HG03520 (cell line): ENCODE results near the gene NAA80.
A peak's percentile ranks its signal among the peaks of the same experiment; 100 is the strongest.

Experiments used
- ATAC-seq: cut with Tn5 transposase; IDR thresholded peaks from one replicate; pipeline ENCODE4 v1.9.1; 2021; ENCODE audit warnings: mild to moderate bottlenecking, moderate library complexity; ENCODE audit not compliant: unreplicated experiment

Gene NAA80

DNA sequence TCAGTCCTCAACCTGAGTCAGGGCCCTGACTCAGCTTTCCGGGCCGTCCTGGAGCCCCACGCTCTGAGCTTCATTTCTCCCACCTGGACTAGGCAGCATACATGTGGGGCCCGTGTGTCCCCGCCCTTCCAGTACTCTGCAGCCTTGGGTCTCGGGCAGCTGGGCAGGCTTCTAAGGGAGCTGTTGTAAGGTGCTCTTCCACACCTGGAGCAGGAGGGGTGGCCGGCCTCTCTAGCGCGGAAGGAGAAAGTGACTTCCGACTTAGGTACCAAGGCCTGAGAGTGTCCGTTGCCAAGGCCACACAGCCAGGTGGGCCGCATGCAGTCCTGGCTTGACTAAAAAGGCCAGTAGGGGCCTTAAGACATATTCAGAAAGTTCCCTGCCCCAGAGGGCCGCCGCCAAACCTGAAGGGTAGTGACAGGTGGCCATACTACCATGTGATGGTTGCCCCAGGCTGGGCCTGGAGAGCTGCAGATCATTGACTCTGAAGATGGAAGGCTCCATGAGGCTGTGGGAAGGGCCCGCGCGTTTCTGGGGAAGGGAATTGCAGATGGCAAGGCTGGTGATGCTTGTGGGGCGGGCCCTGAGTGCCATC lies 39.7 kb downstream of the NAA80 start:
- no peak for ATAC-seq

DNA sequence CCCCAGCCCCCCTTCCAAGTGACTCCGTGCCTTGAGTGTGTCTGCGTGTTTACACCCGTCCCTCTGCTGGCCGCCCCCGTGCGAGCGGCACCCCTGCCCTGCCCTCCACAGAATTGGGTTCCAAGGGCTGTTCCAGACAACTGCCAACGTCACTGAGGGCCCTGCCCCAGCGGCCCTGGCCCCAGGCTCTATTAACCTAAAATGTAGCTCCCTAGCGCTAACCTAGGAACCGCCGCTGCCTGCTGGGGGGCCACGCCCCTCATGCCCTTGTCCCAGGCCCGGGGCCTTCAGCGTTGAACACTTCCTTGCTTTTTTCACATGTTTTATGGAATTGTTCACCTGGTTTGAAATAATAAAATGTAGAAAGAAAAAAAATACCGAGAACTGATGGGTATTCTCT lies 40.2 kb downstream of the NAA80 start:
- no peak for ATAC-seq

DNA sequence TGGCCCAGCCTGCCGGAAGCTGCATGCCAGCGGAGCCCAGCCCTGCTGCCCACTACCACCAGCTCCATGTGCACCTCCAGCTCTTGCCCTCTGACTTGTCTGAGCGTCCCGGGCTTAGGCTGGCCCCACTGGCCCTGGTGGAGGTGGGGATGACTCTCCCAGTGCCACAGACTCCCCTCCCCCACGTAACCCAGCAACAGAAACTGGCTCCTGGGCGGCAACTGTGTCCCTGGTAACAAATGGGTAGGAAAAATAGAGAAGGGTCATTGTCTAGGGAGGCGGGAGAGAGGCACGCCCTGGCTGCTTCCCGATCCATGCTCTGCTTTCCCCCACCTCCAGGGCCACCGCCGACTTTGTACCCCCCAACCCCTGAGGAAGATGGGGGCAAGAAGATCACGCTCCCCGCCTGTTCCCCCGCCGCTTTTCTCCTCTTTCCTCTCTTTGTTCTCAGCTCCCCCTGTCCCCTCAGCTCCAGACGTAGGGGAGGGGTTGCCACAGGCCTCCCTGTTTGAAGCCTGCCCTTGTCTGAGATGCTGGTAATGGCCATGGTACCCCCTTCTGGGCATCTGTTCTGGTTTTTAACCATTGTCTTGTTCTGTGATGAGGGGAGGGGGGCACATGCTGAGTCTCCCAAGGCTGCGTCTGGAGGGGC lies 41.0 kb downstream of the NAA80 start:
- ATAC-seq: no peak

DNA sequence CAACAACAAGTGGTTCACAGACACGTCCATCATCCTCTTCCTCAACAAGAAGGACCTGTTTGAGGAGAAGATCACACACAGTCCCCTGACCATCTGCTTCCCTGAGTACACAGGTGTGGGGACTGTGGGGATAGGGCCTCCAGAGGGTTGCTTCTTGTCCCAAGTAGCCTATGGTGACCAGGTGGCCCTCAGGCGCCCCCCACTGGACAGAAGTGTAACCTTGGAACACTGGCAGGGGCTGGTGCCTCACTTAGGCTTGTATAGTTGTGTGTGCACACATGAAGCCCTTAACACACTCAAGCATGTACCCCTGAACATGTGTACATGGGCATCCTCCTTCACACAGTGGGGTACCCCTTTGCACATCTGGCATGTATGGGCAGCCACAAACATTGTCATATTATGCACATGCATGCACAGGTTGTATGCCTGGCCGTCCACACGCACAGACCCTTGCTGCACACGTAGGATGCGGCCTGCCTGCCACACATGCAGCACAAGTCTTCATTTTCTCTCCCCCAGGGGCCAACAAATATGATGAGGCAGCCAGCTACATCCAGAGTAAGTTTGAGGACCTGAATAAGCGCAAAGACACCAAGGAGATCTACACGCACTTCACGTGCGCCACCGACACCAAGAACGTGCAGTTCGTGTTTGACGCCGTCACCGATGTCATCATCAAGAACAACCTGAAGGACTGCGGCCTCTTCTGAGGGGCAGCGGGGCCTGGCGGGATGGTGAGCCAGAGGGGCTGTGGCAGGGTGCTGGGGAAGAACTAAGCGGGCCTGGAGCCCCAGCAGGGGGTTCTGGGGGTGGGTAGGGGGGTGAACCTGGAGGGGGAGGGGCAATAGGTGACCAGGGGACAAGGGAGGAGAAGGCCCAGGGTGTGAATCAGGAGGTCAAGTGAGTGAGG lies 42.0 kb downstream of the NAA80 start:
- no peak for ATAC-seq

DNA sequence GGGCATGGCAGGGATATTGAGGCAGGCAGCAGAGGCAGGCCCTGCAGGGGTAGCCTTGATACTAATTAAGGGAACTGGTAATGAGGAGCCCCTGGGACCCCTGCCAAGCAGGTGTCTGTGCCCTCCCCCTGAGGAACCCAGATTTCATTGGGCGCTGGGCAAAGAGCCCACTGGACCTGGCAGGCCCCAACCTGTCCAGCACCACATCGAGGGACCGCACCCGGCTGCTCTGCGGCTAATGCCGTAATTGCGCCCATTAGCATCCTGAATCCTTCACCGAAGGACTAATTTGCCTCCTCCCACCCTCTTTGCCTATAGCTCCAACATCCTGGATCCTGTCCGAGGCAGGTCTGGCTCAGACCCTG lies 44.0 kb downstream of the NAA80 start:
- no peak for ATAC-seq

DNA sequence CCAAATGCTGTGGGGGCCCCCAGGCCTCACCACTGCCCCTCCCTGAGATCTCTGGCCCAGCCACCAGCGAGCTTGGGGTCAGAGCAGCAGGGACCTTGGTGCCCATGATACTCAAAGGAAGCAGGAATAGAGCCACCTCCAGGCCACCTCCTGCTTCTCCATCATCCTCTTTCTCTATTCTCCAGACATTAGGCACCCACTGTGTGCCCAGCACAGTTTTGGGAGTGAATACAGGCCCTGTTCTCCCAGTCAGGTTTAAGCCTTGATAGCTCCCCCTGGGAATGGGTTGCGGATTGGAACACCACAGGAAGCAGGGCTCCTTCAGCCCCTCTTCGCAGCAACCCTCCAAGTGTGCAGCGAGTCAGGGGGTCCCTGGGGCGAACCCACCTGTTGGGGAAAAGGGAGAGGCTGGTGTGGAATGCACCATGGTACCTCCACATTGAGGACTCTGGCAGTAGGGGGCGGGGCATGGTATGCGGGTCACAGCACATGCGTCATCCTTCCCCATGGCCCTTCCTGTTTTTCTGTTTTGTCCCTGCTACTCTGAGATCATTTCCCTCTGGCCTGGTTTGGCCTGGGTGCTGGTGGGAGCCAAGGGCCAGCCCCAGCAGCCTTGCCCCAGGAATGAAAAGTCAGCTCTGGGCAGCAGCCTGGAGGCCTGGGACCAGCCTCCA lies 44.5 kb downstream of the NAA80 start:
- no peak for ATAC-seq

DNA sequence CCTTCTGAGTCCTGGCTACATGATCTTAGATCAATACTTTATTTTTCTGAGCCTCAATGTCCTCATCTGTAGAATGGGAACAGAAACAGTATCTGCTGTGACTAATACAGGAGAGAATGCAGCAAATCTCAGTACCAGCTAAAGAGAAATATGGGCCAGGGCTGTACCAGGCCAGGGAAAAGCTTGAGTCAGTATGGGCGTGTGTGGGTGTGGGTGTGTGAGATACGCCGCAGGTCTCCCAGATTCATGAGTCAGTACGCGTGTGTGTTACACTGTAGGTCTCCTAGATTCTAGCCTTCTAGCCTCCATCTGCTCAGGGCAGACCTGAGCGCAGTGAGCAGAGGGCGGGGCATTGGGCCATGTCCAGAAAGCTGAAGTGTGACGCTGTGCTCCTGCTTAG lies 48.0 kb downstream of the NAA80 start:
- no peak for ATAC-seq

DNA sequence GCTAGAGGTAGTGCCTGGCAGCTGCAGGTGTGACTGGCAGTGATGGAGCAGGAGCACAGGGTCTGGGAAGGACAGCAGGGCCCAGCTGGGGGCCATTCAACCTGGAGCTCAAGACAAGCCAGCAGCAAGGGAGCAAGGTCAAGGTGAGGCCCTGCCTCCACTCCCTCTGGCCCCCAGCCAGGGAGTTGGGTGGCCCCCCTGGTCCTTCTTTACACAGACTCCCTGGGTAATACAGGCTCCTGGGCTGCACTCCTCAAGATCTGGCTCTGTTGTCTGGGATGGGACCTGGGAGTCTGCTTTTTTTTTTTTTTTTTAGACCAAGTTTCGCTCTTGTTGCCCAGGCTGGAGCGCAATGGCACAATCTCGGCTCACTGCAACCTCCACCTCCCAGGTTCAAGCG lies 48.7 kb downstream of the NAA80 start:
- ATAC-seq: no peak

DNA sequence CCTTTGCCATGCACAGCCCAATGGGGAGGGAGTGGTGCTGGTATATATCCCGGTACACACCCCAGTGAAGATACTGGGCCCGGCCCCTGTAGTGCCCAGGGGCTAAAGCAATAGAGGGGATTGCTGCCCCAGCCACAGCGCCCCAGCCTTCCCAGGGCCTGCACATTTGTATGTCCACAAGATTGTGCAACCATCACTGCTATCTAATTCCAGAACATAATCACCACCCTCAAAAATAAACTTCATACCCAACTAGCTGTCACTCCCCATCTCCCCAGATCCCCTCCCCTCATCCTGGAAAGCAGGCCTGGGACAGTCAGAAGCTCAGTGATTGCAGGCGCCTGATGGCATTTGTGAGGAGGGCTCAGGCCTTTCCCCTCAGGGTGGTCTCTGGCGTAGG lies 49.7 kb downstream of the NAA80 start:
- no peak for ATAC-seq

DNA sequence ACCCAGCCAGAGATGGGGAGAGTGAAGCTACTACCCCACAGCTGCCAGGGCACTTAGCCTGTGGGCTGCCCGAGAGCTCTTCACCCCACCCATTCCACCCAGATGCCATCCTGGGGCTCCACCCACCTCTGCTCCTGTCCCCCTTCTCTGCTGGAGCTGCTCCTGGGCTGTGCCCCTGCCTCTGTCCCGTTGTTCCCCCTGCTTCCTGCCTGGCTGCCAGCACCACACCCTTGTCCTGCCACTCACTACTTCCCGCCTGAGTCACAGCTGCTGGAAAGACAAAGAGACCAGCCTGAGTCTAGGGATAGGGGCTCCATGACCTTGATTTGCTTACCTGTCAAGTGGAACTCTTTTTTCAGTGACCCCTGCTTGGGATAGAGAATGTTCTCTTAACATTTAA lies 50.8 kb downstream of the NAA80 start:
- ATAC-seq: no peak

GRCh38 chr3:50246517-50246954 lies 52.7 kb downstream of the NAA80 start:
- peak; percentile 56 for ATAC-seq
